ENCODE results near the gene MPL. TPM values are rescaled to one million over a fixed set of nuclear protein-coding genes. Genes with fewer than 3 reads are reported as not detected.

Gene MPL
- total and polyA plus RNA-seq, 2 of the 8 experiments (the other 6 are each of a cell fraction or from before 2014, with no cell fraction given), result 0.08 TPM; not detected in 1

GRCh38 chr1:43322506-43322905 is 15.1 kb upstream of the MPL start (continued):
- no peak for TF ChIP-seq ATF2 (IDR thresholded peaks at IDR 0.05; ENCODE audit: low read length)
- TF ChIP-seq RNF2 (IDR thresholded peaks at IDR 0.05; ENCODE audit: borderline replicate concordance, low read depth, low read length, missing control alignments, poor library complexity, severe bottlenecking), result no peak
- TF ChIP-seq SP4 (IDR thresholded peaks at IDR 0.05; ENCODE audit: low read length), result no peak
- TF ChIP-seq CBX5 (IDR thresholded peaks at IDR 0.05; ENCODE audit: low read depth, low read length), result no peak
- TF ChIP-seq SUZ12 (IDR thresholded peaks at IDR 0.05; ENCODE audit: low read length), result no peak
